ENCODE data around the gene PLAAT4. TPM values are rescaled to one million over a fixed set of nuclear protein-coding genes. Genes with fewer than 3 reads are reported as not detected.

PLAAT4 gene
- total and polyA plus RNA-seq, 2 experiments from 2014 or later, result 0.65 to 0.84 TPM

DNA sequence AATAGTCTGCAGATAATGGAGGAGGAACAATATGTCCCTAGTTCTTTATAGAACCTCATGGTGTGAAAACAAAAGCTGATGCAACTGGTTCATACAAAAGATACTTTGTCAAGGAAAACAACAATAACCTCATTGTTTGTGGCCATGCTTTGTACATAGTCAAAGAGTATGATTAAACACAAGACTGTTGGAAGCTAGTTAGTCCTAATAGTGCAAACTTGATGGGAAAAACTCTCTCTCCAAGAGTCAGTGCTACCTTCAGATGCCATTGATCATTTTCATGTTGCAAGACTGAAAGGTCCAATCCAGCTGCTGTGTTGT is 46.7 kb downstream of the PLAAT4 start:
- in situ Hi-C loops (cut with MboI), result no loop called here
- H3K4me2 ChIP-seq (ENCODE audit: unreplicated experiment), result no peak overlapping the region
- no peaks in the 10 kb centered on the region for H3K36me3 ChIP-seq (ENCODE audit: low read depth)
- H3K9ac ChIP-seq, result no peak overlapping the region
- TF ChIP-seq EZH2 (IDR thresholded peaks at IDR 0.05; ENCODE audit: insufficient read depth, poor library complexity, severe bottlenecking) (no peak), EZH2phosphoT487 (IDR thresholded peaks at IDR 0.05; ENCODE audit: insufficient read depth, low read depth) (no peak)
- no peak for DNase-seq
- H3F3A ChIP-seq (ENCODE audit: insufficient read depth), result no peaks in the 10 kb centered on the region
- H3K9me3 ChIP-seq (ENCODE audit: low read depth), result no peaks in the 10 kb centered on the region
- H3K4me3 ChIP-seq, result no peak overlapping the region
- no peak overlapping the region for H3K27ac ChIP-seq
- no peaks in the 10 kb centered on the region for H3K4me1 ChIP-seq (ENCODE audit: insufficient read depth)
- no peaks in the 10 kb centered on the region for H3K9me2 ChIP-seq (ENCODE audit: insufficient read depth)
- H3K27me3 ChIP-seq (replicated peaks; ENCODE audit: insufficient read depth), result no peaks in the 10 kb centered on the region
- H2AFZ ChIP-seq, result no peak overlapping the region
- no peaks in the 10 kb centered on the region for H4K20me1 ChIP-seq (ENCODE audit: insufficient read depth)
- no peaks in the 10 kb centered on the region for H3K79me2 ChIP-seq (ENCODE audit: insufficient read depth)

DNA sequence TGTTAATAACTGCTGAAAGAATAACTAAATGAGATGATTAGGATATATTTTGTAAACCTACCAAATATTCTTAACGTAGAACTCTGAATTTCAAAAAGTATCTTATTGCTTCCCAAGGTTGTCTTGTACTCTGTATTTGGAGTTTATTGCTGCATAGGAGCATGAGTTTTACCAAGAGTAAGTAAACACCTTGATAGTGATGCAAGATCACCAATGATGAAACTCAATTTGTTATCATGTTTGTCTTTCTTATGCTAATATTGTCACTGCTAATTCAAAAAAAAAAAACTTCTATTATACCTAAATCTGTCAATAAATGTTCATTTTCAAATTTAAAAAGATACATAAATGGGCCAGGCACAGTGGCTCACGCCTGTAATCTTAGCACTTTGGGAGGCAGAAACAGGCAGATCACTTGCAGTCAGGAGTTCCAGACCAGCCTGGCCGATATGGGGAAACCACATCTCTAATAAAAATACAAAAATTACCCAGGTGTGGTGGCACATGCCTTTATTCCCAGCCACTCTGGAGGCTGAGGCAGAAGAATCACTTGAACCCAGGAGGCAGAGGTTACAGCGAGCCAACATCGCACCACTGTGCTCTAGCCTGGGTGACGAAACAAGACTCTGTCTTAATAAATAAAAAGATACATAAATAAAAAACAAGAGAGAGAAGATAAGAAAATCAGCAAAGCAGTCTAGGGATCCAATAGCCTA is 50.0 kb downstream of the PLAAT4 start:
- TF ChIP-seq EZH2 (IDR thresholded peaks at IDR 0.05; ENCODE audit: insufficient read depth, poor library complexity, severe bottlenecking) (no peak), EZH2phosphoT487 (IDR thresholded peaks at IDR 0.05; ENCODE audit: insufficient read depth, low read depth) (no peak)
- Histone ChIP-seq H3K27me3 (replicated peaks; ENCODE audit: insufficient read depth) (no peaks in the 10 kb centered on the region), H3K36me3 (ENCODE audit: low read depth) (no peaks in the 10 kb centered on the region), H3K4me2 (ENCODE audit: unreplicated experiment) (no peak overlapping the region), H3K9me2 (ENCODE audit: insufficient read depth) (no peaks in the 10 kb centered on the region), H3K9me3 (ENCODE audit: low read depth) (no peaks in the 10 kb centered on the region), H3K4me1 (ENCODE audit: insufficient read depth) (no peaks in the 10 kb centered on the region), H3K9ac (no peak overlapping the region), H3K4me3 (no peak overlapping the region), H2AFZ (no peak overlapping the region), H3F3A (ENCODE audit: insufficient read depth) (no peaks in the 10 kb centered on the region), H4K20me1 (ENCODE audit: insufficient read depth) (no peaks in the 10 kb centered on the region), H3K27ac (no peak overlapping the region), H3K79me2 (ENCODE audit: insufficient read depth) (no peaks in the 10 kb centered on the region)
- 89 to 92% methylated on average over 6 of the region's 6 CpGs for WGBS, 2 experiments (ENCODE audit: low coverage in 1 of 2, low lambda C conversion rate in 2 of 2, missing lambda C conversion rate in 2 of 2)
- DNase-seq, result no peak
- in situ Hi-C loops (cut with MboI), result no loop called here

DNA sequence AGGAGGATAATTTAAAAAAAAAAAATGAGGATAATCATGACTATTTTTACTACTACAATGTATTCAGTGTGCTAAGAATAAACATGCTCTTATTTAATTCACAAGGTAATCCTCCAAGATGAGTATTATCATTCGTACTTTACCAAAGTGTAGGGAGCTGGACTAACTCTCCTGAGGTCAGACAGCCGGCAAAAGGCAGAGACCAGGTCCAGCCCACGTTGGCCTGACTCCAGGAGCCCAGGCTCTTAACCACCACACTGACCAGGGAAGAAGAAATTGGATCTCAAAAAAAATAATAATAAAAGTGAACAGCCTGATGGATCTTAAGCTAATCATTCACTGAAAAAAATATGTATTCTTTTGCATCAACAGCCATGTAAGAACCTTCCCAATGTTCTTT is 52.4 kb downstream of the PLAAT4 start:
- TF ChIP-seq EZH2phosphoT487 (IDR thresholded peaks at IDR 0.05; ENCODE audit: insufficient read depth, low read depth), result no peak
- WGBS, 2 experiments (ENCODE audit: low coverage in 1 of 2, low lambda C conversion rate in 2 of 2, missing lambda C conversion rate in 2 of 2), result 75 to 80% methylated on average over 3 of the region's 3 CpGs
- in situ Hi-C loops (cut with MboI), result no loop called here
- H4K20me1 ChIP-seq (ENCODE audit: insufficient read depth), result no peaks in the 10 kb centered on the region
- H3K79me2 ChIP-seq (ENCODE audit: insufficient read depth), result no peaks in the 10 kb centered on the region
- no peak overlapping the region for H3K4me2 ChIP-seq (ENCODE audit: unreplicated experiment)
- no peak overlapping the region for H3K4me3 ChIP-seq
- H2AFZ ChIP-seq, result no peak overlapping the region
- no peak overlapping the region for H3K9ac ChIP-seq
- H3K36me3 ChIP-seq (ENCODE audit: low read depth), result no peaks in the 10 kb centered on the region
- no peak for DNase-seq
- H3F3A ChIP-seq (ENCODE audit: insufficient read depth), result no peaks in the 10 kb centered on the region
- H3K9me2 ChIP-seq (ENCODE audit: insufficient read depth), result no peaks in the 10 kb centered on the region
- no peaks in the 10 kb centered on the region for H3K27me3 ChIP-seq (replicated peaks; ENCODE audit: insufficient read depth)
- H3K9me3 ChIP-seq (ENCODE audit: low read depth), result no peaks in the 10 kb centered on the region
- no peaks in the 10 kb centered on the region for H3K4me1 ChIP-seq (ENCODE audit: insufficient read depth)
- no peak overlapping the region for H3K27ac ChIP-seq

DNA sequence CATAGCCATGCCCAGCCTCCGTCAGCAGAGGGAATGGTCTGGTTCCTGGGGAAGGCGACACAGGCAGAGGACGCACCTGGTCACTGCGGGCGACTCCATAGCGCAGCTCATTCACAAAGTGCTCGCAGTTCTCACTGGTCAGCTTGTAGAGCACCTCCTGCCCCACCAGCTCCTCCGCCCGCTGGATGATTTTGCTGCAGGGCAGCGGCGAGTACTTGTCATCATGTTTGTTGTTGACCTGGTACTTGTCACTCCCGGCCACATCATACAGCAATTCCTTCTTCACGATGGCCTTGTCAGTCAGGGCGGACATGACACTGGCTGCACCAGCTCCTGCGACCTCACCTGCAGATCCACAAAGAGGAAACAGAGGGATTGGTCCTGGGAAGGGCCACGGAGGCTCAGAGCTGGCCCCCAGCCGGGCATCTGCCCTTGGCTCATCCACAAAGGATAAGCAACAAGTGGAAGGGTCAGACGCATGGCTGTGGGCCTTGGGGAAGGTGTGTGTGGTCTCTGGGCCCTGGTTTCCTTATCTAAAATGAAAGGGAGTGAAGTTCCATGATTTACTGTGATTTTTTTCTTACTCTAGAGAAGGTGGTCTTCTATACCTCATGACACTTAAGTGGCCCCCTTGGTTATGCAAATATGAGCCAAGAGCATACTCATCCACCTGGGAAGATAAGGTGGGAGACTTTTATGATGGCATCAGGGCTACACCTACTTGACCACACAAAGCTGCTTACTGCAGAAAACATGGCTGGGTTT is 53.6 kb downstream of the PLAAT4 start:
- H3K4me3 ChIP-seq, result no peak overlapping the region
- no peak overlapping the region for H3K4me2 ChIP-seq (ENCODE audit: unreplicated experiment)
- no peaks in the 10 kb centered on the region for H3K9me2 ChIP-seq (ENCODE audit: insufficient read depth)
- in situ Hi-C loops (cut with MboI), result no loop called here
- H3K9ac ChIP-seq, result no peak overlapping the region
- H3F3A ChIP-seq (ENCODE audit: insufficient read depth), result no peaks in the 10 kb centered on the region
- 74 to 76% methylated on average over 18 of the region's 18 CpGs for WGBS, 2 experiments (ENCODE audit: low coverage in 1 of 2, low lambda C conversion rate in 2 of 2, missing lambda C conversion rate in 2 of 2)
- no peaks in the 10 kb centered on the region for H3K36me3 ChIP-seq (ENCODE audit: low read depth)
- no peak for DNase-seq
- H4K20me1 ChIP-seq (ENCODE audit: insufficient read depth), result no peaks in the 10 kb centered on the region
- H3K79me2 ChIP-seq (ENCODE audit: insufficient read depth), result no peaks in the 10 kb centered on the region
- TF ChIP-seq EZH2phosphoT487 (IDR thresholded peaks at IDR 0.05; ENCODE audit: insufficient read depth, low read depth), result no peak
- no peak for TF ChIP-seq EZH2 (IDR thresholded peaks at IDR 0.05; ENCODE audit: insufficient read depth, poor library complexity, severe bottlenecking)
- no peak overlapping the region for H2AFZ ChIP-seq
- no peak overlapping the region for H3K27ac ChIP-seq
- no peaks in the 10 kb centered on the region for H3K27me3 ChIP-seq (replicated peaks; ENCODE audit: insufficient read depth)
- no peaks in the 10 kb centered on the region for H3K4me1 ChIP-seq (ENCODE audit: insufficient read depth)
- H3K9me3 ChIP-seq (ENCODE audit: low read depth), result no peaks in the 10 kb centered on the region
